GM12801 (cell line): Measurements from ENCODE around the gene KIAA0040.

Source experiments
- CTCF ChIP-seq: IDR thresholded peaks from one replicate; pipeline ENCODE4 v1.5.1; 2011; ENCODE audit warnings: control low read depth; ENCODE audit not compliant: insufficient read length; ENCODE audit errors: extremely low read depth

The KIAA0040 gene

DNA sequence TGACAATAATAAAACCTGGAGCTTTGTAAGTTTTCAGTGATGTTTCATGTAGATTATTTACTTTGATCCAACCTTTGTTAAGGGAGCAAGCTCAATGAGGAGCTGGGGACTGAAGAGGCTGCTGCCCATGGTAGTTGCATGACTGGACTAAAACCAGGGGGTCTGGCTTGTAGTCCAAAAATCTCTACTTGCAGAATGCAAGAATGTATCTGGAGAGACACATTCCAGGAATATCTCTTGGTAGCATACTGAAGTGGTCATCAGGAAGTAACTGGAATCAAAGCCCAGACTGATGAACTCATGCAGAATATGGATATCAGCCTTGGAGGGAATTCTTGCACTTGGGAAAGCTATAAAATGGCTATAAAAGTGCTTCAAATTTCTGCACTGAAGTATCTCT is 5.8 kb upstream of the KIAA0040 start:
- no peak for TF ChIP-seq CTCF

DNA sequence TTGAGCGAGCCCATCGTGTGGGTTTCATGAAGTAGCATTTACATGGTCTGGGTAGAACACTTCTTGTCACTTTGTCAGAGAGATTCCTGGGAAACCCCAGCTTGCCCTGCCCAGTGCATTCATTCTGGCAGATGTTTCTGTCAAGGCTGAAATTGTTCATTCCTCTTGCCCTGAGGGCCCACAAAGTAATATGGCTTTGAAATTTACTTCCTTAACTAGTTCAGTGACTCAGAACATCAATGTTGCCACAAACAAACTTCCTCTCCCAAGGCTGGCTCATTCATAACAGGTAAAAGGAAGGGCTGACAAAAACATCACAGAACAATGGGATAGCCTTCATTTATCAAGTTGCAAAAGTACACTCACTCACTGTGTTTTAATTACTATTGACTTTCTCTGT is 5.0 kb upstream of the KIAA0040 start:
- no peak for TF ChIP-seq CTCF

DNA sequence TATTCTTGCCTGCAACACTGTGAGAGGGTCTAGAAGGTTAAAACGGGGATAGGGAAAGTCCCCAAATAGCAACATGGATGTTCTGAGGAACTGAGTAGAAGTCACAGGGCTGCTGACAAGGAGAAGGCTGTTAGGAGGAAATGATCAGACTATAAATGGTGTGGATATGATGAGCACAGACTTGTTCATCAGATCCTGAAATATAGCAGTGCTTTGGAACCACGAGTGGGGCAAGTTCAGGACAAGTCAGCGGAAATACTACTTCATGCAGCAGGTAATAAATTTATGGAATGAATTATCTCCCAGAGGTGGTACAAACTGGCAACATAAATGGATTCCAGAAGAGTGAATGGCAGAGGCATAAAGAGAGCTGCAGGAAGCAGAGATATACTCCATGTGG is 3.2 kb upstream of the KIAA0040 start:
- TF ChIP-seq CTCF: no peak

DNA sequence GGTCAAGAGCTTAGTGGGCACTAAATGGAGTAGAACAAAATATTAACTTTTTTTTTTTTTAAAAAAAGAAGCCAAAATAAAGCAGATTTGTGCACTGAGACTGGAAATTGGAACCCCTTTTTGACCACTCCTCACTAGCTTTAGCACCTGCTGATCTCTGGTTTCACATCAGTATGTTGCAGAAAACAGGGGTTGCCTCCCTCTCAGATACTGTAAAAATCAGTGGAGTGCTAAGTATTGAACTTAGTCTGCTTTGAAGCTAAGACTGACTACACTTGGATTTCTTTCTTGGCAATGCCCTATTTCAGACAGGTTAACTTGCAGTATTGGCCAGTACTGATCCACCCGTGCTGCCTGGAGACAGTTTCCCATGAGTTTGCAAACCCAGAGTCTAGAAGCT is 2.7 kb upstream of the KIAA0040 start:
- no peak for TF ChIP-seq CTCF

DNA sequence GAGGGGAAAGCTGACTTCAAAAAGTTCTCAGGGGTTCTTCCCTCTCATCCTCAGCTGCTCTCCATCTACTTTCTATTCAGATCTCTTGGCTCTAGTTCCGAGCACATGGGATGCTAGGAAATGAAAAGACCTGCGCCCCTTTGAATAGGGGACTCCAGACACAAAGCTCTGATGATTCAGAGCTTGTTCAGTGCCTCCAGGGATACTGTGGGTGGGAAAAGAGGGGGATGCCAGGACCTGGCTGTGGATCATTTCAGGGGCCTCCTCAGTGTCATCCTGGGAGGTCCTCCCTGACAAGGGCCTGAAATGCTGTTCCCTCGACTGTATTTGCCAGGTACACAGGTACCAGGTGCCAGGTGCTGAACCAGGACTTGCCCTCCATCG is 943 bp upstream of the KIAA0040 start:
- no peak for TF ChIP-seq CTCF

DNA sequence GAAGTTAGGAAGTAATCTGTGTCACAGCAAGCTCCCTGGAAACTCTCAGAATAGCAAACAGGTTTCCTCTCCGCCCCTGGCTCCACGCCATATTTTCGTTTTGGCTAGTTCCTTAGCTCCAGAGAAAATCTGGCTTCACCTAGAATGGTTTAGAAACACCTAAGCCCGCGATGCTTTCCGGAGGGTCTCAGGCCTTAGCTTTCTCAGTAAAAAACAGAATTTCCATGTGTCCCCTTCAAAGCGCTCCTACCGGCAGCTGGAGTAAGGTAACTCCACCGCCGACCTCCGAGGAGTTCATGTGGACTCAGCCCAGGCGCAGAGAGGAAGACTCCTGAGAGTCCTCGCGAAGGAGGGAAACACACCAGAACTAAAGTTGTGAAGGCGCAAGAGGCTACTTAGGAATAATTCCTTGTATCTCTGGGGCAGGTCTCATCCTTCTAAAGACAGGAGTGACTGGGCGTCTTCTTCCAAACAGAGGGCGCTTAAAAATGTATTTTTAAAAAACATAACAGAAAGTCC is 406 bp downstream of the KIAA0040 start:
- no peak for TF ChIP-seq CTCF

- TF ChIP-seq CTCF: no peak
Observed at GRCh38 chr1:175191659-175192058, 917 bp downstream of the KIAA0040 start.

GRCh38 chr1:175188936-175189335 is 3.6 kb downstream of the KIAA0040 start:
- TF ChIP-seq CTCF: no peak
